NCI-H2107 (cell line): Measurements from ENCODE around the gene B4GALNT3.

Experiments
- DNase-seq: peaks from one replicate; lab custom pipeline; 2025; lab: John Stamatoyannopoulos, UW

The B4GALNT3 gene

DNA sequence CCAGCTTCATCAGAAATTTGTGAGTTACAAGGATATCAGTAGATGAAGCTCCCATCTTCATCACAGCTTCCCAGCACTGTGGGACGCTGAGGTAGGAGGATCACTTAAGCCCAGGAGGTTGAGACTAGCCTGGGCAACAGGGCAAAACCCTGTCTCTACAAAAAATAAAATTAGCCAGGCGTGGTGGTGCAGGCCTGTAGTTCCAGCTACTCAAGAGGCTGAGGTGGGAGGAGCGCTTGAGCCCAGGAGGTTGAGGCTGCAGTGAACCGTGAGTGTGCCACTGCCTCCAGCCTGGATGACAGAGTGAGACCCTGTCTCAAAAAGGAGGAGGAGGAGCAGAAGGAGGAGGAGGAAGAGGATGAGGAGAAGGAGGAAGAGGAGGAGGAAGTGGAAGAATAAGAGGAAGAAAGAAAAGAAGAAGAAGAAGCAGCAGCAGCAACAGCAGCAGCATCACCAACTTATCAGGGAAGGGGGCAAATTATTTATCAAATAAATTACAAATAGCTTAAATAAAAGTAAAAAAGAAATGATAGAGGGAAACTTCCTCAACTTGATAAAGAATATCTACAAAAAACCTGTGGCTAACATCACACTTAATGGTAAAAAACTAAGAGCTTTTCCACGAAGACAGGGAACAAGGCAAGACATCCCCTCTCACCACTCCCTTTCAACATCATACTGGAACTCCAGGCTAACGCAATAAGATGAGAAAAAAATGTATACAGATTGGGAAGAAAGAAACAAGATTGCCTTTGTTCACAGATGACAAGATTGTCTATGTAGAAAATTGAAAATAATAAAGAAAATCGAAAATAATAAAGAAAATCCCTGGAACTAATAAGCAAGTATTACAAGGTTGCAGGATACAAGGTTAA, 133.9 kb downstream of the B4GALNT3 start:
- DNase-seq, result no peak

DNA sequence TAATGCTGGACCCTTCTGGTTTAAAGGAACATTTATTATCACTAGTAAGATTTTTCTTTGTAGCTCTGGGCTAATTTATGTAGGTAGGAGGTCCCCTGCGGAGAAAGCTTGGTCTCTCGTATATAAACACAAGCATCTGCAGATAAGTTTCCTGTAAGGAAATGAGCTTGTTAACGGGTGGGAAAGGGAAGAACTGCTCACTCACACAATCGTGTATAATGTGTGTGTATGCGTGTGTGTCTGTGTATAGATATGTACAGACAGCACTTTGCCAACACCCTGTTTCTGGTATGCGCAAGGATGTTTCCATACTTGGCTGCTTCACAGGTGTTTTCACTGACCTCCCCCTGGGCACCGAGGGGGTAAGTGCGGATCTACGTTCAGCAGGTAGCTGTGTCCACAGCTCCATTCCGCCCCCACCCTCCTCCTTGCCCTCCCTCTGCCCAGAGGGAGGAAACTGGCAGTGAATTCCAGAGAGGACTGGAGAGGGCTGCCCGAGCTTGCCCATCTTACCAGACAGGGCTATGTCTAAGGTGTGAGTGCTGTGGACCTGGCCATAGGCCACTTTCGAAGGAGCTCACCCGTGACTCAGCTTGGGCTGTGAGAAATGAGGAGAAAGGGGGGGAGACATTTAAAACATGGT, 138.3 kb downstream of the B4GALNT3 start:
- DNase-seq, result no peak

DNA sequence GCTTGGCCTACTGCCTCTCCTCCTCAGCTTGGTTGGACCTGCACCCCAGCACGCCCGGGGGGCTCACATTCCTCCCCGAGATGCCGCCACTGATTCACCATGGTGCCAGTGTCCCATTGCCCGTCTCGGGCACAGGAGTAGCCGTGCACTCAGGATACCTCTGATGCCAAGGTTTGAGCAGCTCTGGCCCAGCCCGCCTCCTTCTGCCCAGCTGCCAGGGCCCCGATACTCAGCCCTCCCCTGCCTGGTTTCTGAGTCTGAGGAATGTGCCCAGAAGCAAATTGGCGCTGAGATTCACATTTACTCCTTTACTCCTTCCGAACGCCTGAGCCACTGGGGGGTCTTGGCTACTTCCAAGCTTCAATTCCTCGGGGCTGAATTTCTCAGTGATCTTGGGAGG, 140.0 kb downstream of the B4GALNT3 start:
- no peak for DNase-seq

GRCh38 chr12:601976-602699, 142.4 kb downstream of the B4GALNT3 start:
- no peak for DNase-seq

DNA sequence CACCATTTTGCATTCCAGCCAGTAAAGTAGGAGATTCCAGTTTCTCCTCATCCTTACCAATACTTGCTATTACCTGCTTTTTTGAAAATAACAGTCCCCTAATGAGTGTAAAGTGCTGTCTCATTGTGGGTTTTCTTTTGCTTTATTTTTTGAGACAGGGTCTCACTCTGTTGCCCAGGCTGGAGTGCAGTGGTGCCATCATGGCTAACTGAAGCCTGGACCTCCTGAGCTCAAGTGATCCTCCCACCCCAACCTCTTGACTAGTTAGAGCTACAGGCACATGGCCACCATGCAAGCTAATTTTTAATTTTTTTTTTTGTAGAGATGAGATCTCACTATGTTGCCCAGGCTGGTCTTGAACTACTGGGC, 142.9 kb downstream of the B4GALNT3 start:
- no peak for DNase-seq

DNA sequence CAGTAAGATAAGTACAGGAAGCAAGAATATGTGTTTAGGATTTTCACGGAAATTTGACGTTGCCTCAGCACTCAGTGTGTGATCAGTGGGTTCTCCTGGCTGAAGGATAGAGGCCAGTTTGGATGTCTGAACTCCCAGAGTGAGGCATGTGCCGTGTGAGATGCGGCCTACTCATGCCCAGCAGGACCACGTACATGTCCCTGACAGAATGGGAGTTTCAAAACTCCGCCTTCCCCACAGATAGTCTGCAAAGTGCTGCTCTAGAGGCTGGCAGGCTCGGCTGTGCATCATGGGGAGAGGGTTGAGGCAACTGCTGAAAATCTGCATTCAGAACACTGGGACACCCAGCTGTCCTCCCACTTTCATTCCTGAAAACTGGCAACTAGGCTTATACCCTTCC, 145.2 kb downstream of the B4GALNT3 start:
- DNase-seq, result no peak

- no peak for DNase-seq
Measured at GRCh38 chr12:607541-608001, 147.8 kb downstream of the B4GALNT3 start.

- no peak for DNase-seq
Measured at GRCh38 chr12:608413-608812, 148.7 kb downstream of the B4GALNT3 start.

DNA sequence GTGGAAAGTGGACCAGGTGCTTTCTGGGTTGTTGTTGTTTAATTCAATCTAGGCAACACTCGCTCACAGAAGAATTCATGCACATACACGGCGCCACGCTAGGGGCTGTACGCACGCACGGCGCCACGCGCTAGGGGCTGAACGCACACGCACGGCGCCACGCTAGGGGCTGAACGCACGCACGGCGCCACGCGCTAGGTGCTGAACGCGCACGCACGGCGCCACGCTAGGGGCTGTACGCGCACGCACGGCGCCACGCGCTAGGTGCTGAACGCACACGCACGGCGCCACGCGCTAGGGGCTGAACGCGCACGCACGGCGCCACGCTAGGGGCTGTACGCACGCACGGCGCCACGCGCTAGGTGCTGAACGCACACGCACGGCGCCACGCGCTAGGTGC, 149.2 kb downstream of the B4GALNT3 start:
- DNase-seq, result no peak

GRCh38 chr12:611721-612120, 152.0 kb downstream of the B4GALNT3 start:
- DNase-seq, result no peak

- no peak for DNase-seq
Measured at GRCh38 chr12:612293-612692, 152.6 kb downstream of the B4GALNT3 start.

- DNase-seq, result no peak
Measured at GRCh38 chr12:612886-613285, 153.1 kb downstream of the B4GALNT3 start.
